Activated CD4-positive, alpha-beta memory T cell treated with anti-CD3 and anti-CD28 coated beads, Interleukin-2, amount 10 ng/mL, durations not matched to agents 7 days and 5 days (primary cell): ENCODE data around the gene MAEA. TPM values are rescaled to one million over a fixed set of nuclear protein-coding genes. Genes with fewer than 3 reads are reported as not detected.
"Not testable (repeated sequence)": the region's sequence is repeated elsewhere in the genome, so short reads cannot be mapped to it uniquely, and the experiment has no call there.

Experiments used
- CTCF ChIA-PET: fragments of 350-600 bp; sonication (Branson Sonifier 250); formaldehyde crosslinking; loops from one replicate; lab custom pipeline; 2021; ENCODE audit warnings: antibody characterized with exemption, inconsistent platforms; lab: Charles Lee
- POLR2A ChIA-PET: fragments of 350-600 bp; sonication (Branson Sonifier 250); formaldehyde crosslinking; loops from one replicate; lab custom pipeline; 2021; ENCODE audit warnings: antibody characterized with exemption; lab: Charles Lee
- DNase-seq: peaks from one replicate; pipeline ENCODE4 v3.0.0-alpha.2; 2020
- H3K27ac Mint-ChIP-seq: one replicate; pipeline ENCODE4 v1.8.0; 2021; ENCODE audit warnings: mild to moderate bottlenecking, mixed read lengths
- H3K27me3 Mint-ChIP-seq: one replicate; pipeline ENCODE4 v1.8.0; 2021; ENCODE audit warnings: mixed read lengths
- H3K36me3 Mint-ChIP-seq: one replicate; pipeline ENCODE4 v1.8.0; 2021; ENCODE audit warnings: low read depth, mixed read lengths
- H3K4me1 Mint-ChIP-seq: one replicate; pipeline ENCODE4 v1.8.0; 2021; ENCODE audit warnings: mixed read lengths
- H3K4me3 Mint-ChIP-seq: one replicate; pipeline ENCODE4 v1.8.0; 2021; ENCODE audit warnings: mild to moderate bottlenecking, mixed read lengths
- H3K9me3 Mint-ChIP-seq: one replicate; pipeline ENCODE4 v1.8.0; 2021; ENCODE audit warnings: mixed read lengths
- total RNA-seq, 2 experiments: library from RNA; stranded (reverse); gene quantifications; one replicate each; pipeline ENCODE4 v1.2.3, GENCODE V29; 2021

The MAEA gene
- total RNA-seq, 2 experiments from 2014 or later, result 61.6 to 64.1 TPM

DNA sequence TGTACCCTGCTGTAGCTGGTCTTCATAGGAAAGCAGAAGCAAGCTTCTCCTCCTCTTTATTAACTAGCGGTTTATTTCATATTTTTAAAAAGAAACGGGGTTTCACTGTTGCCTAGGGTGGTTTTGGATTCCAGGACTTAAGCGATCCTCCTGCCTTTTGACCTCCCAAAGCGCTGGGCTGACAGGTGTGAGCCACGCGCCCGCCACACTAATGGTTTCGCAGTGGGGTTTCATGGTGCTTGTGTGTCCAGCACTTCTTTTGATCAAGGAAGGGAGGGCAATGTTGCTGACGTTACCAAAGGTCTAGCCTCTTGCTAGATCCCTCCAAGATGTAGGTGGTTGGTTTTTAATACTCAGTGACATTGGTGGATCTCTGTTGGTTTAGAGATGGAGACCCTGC is 1.4 kb downstream of the MAEA start:
- Mint-ChIP-seq H3K36me3 (peaks cover 15% of the 10 kb centered on the region), H3K9me3 (peaks cover 4% of the 10 kb centered on the region)
- POLR2A ChIA-PET, result interaction anchor here (0.9 to 6.4 kb wide), 15 partner anchors 11 to 432 kb away, joined by 3 to 93 read pairs (median 7); partner anchors contain the start of genes CTBP1, GAK, SLBP and TMEM175

DNA sequence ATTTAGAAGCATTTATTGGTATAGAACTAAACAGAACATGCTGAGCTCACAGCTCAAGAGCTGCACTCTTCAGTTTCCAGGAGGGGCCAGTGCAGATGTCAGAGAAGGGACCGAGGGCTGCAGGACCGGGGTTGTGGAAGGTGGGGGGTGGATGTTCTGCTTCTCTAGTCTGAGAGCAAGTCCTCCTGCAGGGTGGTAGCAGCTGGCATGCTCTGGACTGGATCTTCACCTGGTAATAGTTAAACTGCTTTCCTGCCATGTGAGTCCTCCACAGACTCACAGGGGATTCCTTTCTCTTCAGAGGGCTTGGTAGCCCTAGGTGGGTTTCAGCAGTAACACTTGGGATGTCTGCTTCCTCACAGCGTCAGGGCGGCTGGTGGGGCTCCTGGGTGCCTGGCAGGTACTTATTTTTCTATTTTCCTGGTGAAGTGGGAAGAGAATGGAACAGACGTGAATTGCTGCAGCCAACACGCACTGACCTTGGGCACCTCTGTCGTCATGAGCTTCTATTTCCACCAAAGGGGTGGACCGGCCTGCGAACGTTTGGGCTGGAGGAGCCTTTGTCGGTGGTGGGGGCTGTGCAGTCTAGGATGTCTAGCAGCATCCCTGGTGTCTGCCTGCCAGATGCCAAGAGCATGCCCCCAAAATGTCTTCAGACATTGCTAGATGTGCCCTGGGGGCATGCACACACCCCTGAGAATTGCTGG is 2.5 kb downstream of the MAEA start:
- H3K36me3 Mint-ChIP-seq, result peaks cover 21% of the 10 kb centered on the region
- H3K27ac Mint-ChIP-seq, result peak overlapping the region; percentile 69
- no peaks in the 10 kb centered on the region for H3K27me3 Mint-ChIP-seq
- no peak for DNase-seq
- CTCF ChIA-PET, result no interaction called here
- POLR2A ChIA-PET, result interaction anchor here (3.6 to 6.4 kb wide), 3 partner anchors 38 to 54 kb away, joined by 26 to 93 read pairs (median 80); partner anchors contain the start of genes CTBP1 and UVSSA
- peaks cover 47% of the 10 kb centered on the region for H3K4me1 Mint-ChIP-seq
- H3K9me3 Mint-ChIP-seq, result no peaks in the 10 kb centered on the region
- H3K4me3 Mint-ChIP-seq, result peak overlapping the region; percentile 13

More for the DNA sequence above, 1.4 kb downstream of the MAEA start:
- no peak for DNase-seq
- H3K4me1 Mint-ChIP-seq, result peaks cover 44% of the 10 kb centered on the region
- CTCF ChIA-PET, result interaction anchor here (1.2 to 3.0 kb wide), 6 partner anchors 39 to 160 kb away, joined by 3 to 25 read pairs (median 6); partner anchors contain the start of gene UVSSA
- peak overlapping the region; percentile 90 for H3K27ac Mint-ChIP-seq
- peak overlapping the region; percentile 94 for H3K4me3 Mint-ChIP-seq
- no peaks in the 10 kb centered on the region for H3K27me3 Mint-ChIP-seq

DNA sequence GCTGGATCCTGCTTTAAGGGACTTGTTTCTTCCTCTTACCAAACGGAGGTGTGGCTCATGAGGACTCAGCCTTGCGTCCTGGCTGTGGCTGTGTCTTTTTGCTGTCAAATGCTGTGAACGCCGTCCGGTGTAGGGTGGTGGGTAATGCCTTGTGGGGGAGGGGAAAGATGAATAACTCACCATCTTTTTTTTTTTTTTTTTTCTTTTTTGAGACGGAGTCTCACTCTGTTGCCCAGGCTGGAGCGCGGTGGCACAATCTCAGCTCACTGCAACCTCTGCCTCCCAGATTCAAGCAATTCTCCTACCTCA is 3.0 kb downstream of the MAEA start:
- POLR2A ChIA-PET, H3K27me3 Mint-ChIP-seq, H3K9me3 Mint-ChIP-seq: not testable (repeated sequence)
- H3K4me1 Mint-ChIP-seq, result peaks cover 50% of the 10 kb centered on the region
- peak overlapping the region; percentile 13 for H3K4me3 Mint-ChIP-seq
- peak; percentile 49 for DNase-seq
- CTCF ChIA-PET, result interaction anchor here (0.6 kb wide), 2 partner anchors 85 to 391 kb away, joined by 3 read pairs; no protein-coding TSS in a partner anchor
- H3K27ac Mint-ChIP-seq, result peak overlapping the region; percentile 65
- H3K36me3 Mint-ChIP-seq, result peaks cover 24% of the 10 kb centered on the region

DNA sequence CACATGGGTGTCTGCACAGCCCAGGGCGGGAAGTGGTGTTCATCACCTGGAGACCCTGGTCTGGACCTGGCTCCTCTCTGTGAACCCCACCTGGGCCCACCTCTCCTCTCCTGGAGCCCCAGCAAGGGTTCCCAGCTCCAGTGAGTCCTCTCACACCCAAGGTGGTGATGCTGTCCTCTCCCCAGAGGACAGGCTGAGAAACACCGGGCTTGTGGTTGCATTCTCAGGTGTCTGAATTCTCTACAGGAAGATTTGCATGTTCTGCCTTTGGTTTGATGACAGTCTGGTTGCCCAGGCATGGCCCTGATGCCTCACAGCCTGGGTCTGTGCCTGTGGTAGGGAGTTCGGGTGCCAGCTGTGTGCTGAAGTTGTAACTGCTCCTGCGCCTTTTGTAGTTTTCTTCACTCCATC is 3.8 kb downstream of the MAEA start:
- ChIA-PET POLR2A (no interaction called here), CTCF (no interaction called here)
- H3K4me1 Mint-ChIP-seq, result peaks cover 52% of the 10 kb centered on the region
- peaks cover 30% of the 10 kb centered on the region for H3K36me3 Mint-ChIP-seq
- peak overlapping the region; percentile 18 for H3K27ac Mint-ChIP-seq
- H3K4me3 Mint-ChIP-seq, result no peak overlapping the region
- no peaks in the 10 kb centered on the region for H3K27me3 Mint-ChIP-seq
- no peak for DNase-seq
- H3K9me3 Mint-ChIP-seq, result no peaks in the 10 kb centered on the region

DNA sequence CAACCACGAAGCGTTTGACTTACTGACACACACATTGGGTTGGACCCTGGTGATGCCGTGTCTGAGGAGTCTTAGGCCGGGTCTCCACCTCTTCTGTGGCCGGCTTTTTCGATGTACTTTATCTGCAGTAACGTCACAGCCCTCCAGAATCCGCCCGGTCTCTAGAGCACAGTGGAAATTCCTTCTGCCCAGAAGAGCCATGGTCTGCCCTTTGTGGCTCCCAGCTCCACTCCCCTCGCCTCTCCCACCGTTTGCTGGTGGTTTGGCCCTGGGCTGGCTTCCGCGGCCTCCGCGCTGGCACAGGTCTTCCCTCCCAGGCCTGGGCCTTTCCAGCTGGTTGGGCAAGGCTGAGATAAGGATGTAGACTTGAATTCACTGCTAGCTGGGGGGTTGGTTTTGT is 4.3 kb downstream of the MAEA start:
- CTCF ChIA-PET, result no interaction called here
- peak overlapping the region; percentile 18 for H3K27ac Mint-ChIP-seq

DNA sequence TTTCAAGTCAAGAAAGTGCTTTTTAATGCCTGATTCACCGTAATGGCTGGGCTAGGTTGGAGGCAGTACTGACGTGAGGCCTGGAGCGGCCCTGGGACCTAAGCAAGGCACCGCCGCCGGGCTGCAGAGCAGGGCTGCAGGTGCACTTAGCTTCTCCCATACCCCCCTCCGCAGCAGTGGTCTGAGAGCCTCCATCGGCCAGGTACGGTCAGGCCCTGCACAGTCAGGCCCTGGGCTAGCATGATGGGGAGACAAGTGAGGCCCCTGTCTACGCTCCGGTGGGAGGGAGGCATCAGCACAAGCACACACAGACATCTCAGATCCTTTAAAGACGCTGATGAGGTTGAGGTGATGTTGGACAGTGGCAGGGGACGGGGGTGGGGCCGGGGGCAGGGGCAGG is 4.7 kb downstream of the MAEA start:
- Mint-ChIP-seq H3K4me1 (peaks cover 47% of the 10 kb centered on the region), H3K27me3 (no peaks in the 10 kb centered on the region), H3K4me3 (no peak overlapping the region), H3K9me3 (no peaks in the 10 kb centered on the region), H3K27ac (no peak overlapping the region), H3K36me3 (peaks cover 36% of the 10 kb centered on the region)
- no peak for DNase-seq
- CTCF ChIA-PET, result no interaction called here
- POLR2A ChIA-PET, result interaction anchor here (1.1 kb wide), 1 partner anchor 36 kb away, joined by 3 read pairs; no protein-coding TSS in a partner anchor

More for the DNA sequence above, 4.3 kb downstream of the MAEA start:
- POLR2A ChIA-PET, result interaction anchor here (1.1 kb wide), 1 partner anchor 37 kb away, joined by 3 read pairs; no protein-coding TSS in a partner anchor
- peaks cover 48% of the 10 kb centered on the region for H3K4me1 Mint-ChIP-seq
- H3K36me3 Mint-ChIP-seq, result peaks cover 31% of the 10 kb centered on the region
- DNase-seq, result no peak
- no peak overlapping the region for H3K4me3 Mint-ChIP-seq
- H3K9me3 Mint-ChIP-seq, result no peaks in the 10 kb centered on the region
- H3K27me3 Mint-ChIP-seq, result no peaks in the 10 kb centered on the region

DNA sequence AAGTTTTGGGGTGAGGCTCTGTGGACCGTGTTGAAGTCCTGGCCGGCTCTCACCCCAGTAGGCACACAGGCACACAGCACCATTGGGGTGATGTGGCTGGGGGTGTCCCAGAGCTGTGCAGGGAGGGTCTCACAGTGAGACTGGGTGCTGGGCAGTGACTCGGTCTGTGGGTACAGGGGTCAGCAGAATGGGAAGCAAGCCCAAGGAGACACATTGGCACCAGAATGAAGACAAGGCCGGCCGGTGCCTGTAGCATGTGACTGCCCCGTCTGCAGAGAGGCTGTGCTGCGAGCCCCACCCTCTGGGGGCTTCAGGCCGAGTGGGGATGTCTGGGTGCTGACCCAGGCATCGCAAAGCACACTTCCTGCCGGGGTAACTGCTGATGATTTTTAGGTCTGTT is 5.2 kb downstream of the MAEA start:
- CTCF ChIA-PET, result no interaction called here
- H3K9me3 Mint-ChIP-seq, result no peaks in the 10 kb centered on the region
- peaks cover 39% of the 10 kb centered on the region for H3K36me3 Mint-ChIP-seq

DNA sequence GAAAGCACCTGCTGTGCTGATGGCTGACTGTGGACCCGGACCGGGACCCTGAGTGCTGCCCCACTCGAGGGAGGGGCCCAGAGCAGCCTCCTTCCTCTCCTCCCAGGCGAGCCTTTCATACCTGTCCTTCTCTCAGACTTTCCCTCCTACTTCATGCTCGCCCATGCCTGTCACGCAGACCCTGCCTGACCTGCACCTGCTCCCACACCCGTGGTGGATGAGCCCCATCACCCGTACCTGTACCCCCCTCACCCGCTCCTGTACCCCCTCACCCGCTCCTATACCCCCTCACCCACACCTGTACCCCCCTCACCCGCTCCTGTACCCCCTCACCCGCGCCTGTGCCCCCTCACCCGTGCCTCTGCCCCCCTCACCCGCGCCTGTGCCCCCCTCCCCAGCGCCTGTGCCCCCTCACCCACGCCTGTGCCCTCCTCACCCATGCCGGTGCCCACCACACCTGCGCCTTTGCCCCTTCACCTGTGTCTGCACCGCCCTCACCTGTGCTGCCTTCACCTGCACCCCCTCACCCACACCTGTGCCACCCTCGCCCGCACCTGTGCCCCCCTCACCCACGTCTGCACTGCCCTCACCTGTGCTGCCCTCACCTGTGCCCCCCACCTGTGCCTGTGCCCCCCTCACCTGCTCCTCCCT is 5.8 kb downstream of the MAEA start:
- Mint-ChIP-seq H3K9me3 (no peaks in the 10 kb centered on the region), H3K36me3 (peaks cover 41% of the 10 kb centered on the region), H3K4me3 (no peak overlapping the region), H3K27ac (no peak overlapping the region), H3K27me3 (no peaks in the 10 kb centered on the region), H3K4me1 (peaks cover 55% of the 10 kb centered on the region)
- ChIA-PET CTCF (no interaction called here), POLR2A (interaction anchor here (1.0 kb wide), 1 partner anchor 13 kb away, joined by 3 read pairs; no protein-coding TSS in a partner anchor)
- no peak for DNase-seq

More for the DNA sequence above, 5.2 kb downstream of the MAEA start:
- Mint-ChIP-seq H3K4me1 (peaks cover 52% of the 10 kb centered on the region), H3K4me3 (no peak overlapping the region), H3K27ac (no peak overlapping the region), H3K27me3 (no peaks in the 10 kb centered on the region)
- DNase-seq, result no peak
- POLR2A ChIA-PET, result interaction anchor here (1.0 to 1.1 kb wide), 2 partner anchors 12 to 36 kb away, joined by 3 read pairs; no protein-coding TSS in a partner anchor

DNA sequence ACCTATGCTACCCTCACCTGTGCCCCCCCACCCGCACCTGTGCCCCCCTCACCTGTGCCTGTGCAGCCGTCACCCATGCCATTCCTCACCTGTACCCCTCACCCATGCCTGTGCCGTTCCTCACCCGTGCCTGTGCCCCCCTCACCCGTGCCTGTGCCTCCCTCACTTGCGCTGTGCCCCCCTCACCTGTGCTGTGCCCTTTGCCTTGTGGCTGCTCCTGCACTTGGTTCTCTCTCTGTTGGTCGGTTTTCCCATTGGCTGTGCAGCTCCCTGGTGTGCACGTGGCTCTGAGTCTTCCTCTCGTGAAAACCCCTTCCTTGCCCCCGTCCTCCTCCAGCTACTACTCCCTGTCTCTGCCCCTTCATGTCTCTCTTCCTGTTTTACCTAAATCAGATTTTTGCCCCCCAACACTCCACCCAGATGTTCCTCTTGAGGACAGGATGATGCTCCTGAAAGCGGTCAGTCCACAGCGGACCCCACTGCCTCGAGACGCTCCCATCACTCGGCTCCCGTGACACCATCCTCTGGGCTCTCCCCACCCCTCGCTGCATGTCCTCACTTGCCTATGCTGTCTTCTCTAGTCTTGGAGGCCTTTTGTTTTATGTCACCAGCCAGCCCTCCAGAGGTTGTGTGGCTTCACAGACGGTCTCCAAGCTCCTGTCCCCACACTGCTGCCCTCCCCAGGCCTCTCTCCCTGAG is 6.8 kb downstream of the MAEA start:
- no peak for DNase-seq
- H3K27ac Mint-ChIP-seq, result no peak overlapping the region
- no peaks in the 10 kb centered on the region for H3K9me3 Mint-ChIP-seq
- peaks cover 55% of the 10 kb centered on the region for H3K4me1 Mint-ChIP-seq
- ChIA-PET CTCF (no interaction called here), POLR2A (no interaction called here)
- peaks cover 49% of the 10 kb centered on the region for H3K36me3 Mint-ChIP-seq
- no peak overlapping the region for H3K4me3 Mint-ChIP-seq
- no peaks in the 10 kb centered on the region for H3K27me3 Mint-ChIP-seq

DNA sequence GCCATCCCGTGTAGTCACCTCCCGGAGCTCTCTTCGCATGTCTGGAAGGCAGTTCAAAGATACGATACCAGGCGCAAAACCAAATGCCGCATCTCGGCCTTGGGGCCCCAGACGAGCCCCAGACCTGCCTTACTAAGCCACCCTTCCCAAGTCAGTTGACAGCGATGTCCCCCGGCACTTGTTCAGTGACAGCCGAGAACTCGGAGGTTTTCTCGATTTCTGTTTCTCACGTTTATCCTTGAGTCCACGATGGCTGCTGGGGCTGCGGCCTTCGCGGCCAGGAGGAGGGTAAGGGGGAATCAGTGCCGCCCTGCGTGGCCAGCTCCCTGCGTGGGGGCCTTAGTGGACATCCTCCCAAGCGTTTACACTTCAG is 7.3 kb downstream of the MAEA start:
- ChIA-PET CTCF (no interaction called here), POLR2A (no interaction called here)
- Mint-ChIP-seq H3K4me3 (no peak overlapping the region), H3K36me3 (peaks cover 49% of the 10 kb centered on the region), H3K27me3 (no peaks in the 10 kb centered on the region), H3K4me1 (peaks cover 53% of the 10 kb centered on the region), H3K9me3 (no peaks in the 10 kb centered on the region), H3K27ac (peak overlapping the region; percentile 10)
- no peak for DNase-seq

DNA sequence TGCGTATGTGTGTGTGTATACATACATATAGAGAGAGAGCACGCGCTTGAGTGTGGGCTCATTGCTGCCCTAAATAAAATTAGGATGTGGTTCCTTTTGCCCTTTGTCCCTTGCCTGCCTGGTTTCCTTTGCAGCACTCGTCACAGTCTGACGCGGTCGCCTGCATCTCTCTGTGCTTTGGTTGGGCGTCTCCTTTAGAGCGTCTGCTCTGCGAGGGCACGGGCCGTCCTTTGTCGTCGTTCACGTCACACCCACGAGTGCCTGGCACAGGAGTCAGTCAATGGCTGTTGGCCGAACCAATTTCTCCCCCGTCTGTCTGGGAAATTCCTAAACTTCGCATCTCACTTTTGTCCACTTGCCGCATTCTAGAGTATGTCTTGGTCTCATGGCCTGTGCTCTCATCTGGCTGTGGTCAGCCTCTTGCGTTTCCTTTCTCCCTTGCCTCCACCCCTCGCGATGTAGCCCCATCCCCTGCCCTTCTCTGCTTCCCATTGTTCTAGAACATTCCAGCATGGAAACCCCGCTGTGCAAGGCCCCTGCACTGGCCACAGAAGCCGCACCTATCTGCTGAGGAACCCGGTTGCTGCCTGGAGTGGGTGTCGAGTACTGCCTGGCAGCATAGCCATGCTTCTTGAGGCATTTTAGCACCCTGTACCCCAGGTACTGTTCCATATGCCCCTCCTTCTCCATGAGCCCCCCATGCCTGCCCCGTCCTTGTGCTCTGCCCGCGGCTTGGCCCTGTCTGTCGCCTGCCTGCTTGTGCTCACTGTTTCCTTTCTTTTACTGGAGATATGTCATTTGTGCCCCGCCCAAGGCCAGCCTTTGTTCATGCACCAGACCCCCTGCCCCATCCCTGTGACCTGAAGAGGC is 8.0 kb downstream of the MAEA start:
- H3K36me3 Mint-ChIP-seq, result peaks cover 45% of the 10 kb centered on the region
- peak overlapping the region; percentile 10 for H3K27ac Mint-ChIP-seq
- H3K9me3 Mint-ChIP-seq, result no peaks in the 10 kb centered on the region
- H3K4me1 Mint-ChIP-seq, result peaks cover 48% of the 10 kb centered on the region
- ChIA-PET CTCF (no interaction called here), POLR2A (no interaction called here)
- no peaks in the 10 kb centered on the region for H3K27me3 Mint-ChIP-seq
- no peak for DNase-seq
- no peak overlapping the region for H3K4me3 Mint-ChIP-seq

DNA sequence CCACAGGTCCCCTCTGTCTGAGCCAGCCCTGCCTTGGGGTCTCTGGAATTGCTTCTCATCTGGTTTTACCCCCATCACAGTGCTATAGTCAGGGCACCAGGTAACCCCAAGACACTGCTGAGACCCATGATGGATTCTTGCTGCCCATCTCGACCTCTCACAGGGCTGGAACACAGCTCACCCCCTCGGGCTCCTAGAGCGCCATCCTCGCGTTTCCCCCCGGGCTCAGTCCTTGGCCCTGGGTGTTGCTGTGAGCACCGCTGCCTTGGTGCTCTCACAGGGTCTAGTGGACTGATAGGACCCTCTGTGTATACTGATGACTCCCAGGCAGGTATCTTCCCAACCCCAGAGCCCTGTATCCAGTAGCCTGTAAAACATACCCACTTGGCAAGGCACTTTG is 8.8 kb downstream of the MAEA start:
- DNase-seq, result no peak
- POLR2A ChIA-PET, result no interaction called here
- no peak overlapping the region for H3K27ac Mint-ChIP-seq
- H3K4me3 Mint-ChIP-seq, result no peak overlapping the region
- H3K27me3 Mint-ChIP-seq, result no peaks in the 10 kb centered on the region
- H3K36me3 Mint-ChIP-seq, result peaks cover 47% of the 10 kb centered on the region
- no peaks in the 10 kb centered on the region for H3K9me3 Mint-ChIP-seq
- H3K4me1 Mint-ChIP-seq, result peaks cover 48% of the 10 kb centered on the region
- CTCF ChIA-PET, result no interaction called here
